HG03103 (cell line): Measurements from ENCODE around the gene SWI5.

Experiments
- ATAC-seq: cut with Tn5 transposase; IDR thresholded peaks from one replicate; pipeline ENCODE4 v1.9.1; 2021; ENCODE audit warnings: low read depth; ENCODE audit not compliant: unreplicated experiment

Gene SWI5

GRCh38 chr9:128250839-128251731 is 25.0 kb upstream of the SWI5 start:
- ATAC-seq: no peak

- no peak for ATAC-seq
These were observed 24.4 kb upstream of the SWI5 start for GRCh38 chr9:128251732-128252100.

- ATAC-seq: no peak
These were observed 23.5 kb upstream of the SWI5 start for GRCh38 chr9:128252317-128253139.

GRCh38 chr9:128253140-128253990 is 22.7 kb upstream of the SWI5 start:
- ATAC-seq: no peak

- no peak for ATAC-seq
These were observed 22.1 kb upstream of the SWI5 start for GRCh38 chr9:128253991-128254346.

- ATAC-seq: no peak
These were observed 21.7 kb upstream of the SWI5 start for GRCh38 chr9:128254362-128254761.

- no peak for ATAC-seq
These were observed 21.0 kb upstream of the SWI5 start for GRCh38 chr9:128254855-128255759.

- no peak for ATAC-seq
These were observed 18.8 kb upstream of the SWI5 start for GRCh38 chr9:128257086-128257825.

- no peak for ATAC-seq
These were observed 18.2 kb upstream of the SWI5 start for GRCh38 chr9:128257907-128258306.

GRCh38 chr9:128258326-128258725 is 17.8 kb upstream of the SWI5 start:
- ATAC-seq: no peak

GRCh38 chr9:128259156-128259555 is 16.9 kb upstream of the SWI5 start:
- ATAC-seq: no peak

- ATAC-seq: no peak
These were observed 15.7 kb upstream of the SWI5 start for GRCh38 chr9:128260340-128260739.

GRCh38 chr9:128262687-128263086 is 13.4 kb upstream of the SWI5 start:
- ATAC-seq: no peak

- no peak for ATAC-seq
These were observed 10.7 kb upstream of the SWI5 start for GRCh38 chr9:128265348-128265847.

GRCh38 chr9:128266868-128267590 is 9.0 kb upstream of the SWI5 start:
- ATAC-seq: no peak

- no peak for ATAC-seq
These were observed 5.0 kb upstream of the SWI5 start for GRCh38 chr9:128271112-128271511.

- ATAC-seq: no peak
These were observed 4.6 kb upstream of the SWI5 start for GRCh38 chr9:128271512-128271911.

GRCh38 chr9:128274245-128274644 is 1.8 kb upstream of the SWI5 start:
- ATAC-seq: no peak
